GM18909 (cell line): Measurements from ENCODE around the gene ATG2A.

Experiments used
- ATAC-seq: cut with Tn5 transposase; IDR thresholded peaks from one replicate; pipeline ENCODE4 v1.9.1; 2021; ENCODE audit warnings: mild to moderate bottlenecking; ENCODE audit not compliant: unreplicated experiment, poor library complexity

Gene ATG2A

GRCh38 chr11:64874308-64875240 is 42.4 kb downstream of the ATG2A start:
- ATAC-seq = no peak

- no peak for ATAC-seq
Observed at GRCh38 chr11:64872790-64873488, 44.1 kb downstream of the ATG2A start.

DNA sequence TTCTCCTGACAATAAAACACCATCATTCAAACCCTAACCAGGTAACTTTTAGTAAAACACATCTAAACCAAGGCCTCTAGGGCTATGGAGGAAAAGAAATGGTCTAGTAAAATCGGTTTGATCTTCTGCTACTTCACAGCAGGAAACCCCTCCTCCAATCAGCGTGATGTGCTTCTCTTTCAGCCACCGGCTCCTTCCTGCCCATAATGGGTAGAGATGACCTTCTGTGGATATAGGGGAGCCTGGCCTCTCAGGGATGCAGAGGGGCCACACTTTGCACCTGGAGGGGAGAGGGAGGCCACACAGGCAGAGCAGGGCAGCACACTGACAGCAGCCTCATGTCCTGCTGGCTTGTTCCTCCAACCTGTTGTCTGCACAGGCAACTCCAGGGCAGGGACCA is 45.5 kb downstream of the ATG2A start:
- ATAC-seq = no peak

DNA sequence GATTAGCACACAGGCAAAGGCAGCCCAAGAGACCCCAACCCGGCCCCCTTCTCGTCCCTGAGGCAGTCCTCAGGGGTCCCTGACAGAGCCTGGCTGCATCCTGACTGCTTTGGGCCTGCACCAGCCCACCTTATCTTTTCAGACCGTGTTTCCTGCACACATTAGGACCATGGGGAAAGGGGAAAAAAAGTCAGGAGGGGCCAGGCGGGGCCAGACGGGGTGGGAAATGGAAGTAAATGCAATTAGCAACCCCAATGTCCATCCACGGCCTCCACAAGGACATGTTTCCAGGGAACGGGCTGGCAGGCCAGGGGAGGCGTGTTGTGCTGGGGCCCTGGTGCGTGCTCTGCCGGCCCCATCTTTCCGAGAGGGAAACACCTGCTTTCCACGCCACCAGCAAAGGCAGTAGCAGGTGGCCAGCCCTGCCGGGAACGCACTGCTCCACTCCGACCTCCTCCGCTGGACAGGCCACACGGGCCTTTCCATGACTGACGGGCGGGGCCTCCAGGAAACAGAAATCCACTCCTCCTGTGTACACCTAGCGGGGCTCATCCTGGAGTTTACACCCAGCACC is 46.0 kb downstream of the ATG2A start:
- no peak for ATAC-seq

GRCh38 chr11:64870176-64870892 is 46.7 kb downstream of the ATG2A start:
- ATAC-seq = no peak

DNA sequence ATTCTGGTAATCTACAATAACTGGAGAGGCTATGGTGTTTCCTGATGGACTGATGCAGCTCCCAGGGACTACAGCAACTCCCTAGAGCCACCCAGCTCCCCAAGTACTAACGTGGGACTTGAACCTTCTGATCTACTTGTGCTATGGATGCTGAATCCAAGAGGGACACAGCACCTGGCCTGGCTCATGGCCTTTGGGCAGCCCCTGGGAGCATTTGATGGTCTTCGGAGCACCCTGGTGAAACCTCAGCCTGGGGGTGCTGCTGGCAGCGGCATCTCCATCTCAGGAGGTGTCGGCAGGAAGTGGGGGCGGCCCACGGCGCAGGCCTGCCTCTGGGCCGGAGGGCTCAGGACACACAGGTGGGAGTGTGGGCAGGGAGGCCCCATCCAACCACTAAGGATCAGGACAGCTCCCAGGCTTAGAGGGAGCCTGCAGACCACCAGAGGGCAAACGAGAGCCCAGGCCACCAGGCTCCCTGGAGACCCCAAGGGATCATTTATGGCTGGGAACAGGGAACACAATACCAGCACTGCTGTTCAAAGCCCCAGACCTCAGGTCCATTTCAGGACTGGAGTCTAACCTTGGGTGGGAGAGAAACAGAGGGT is 47.3 kb downstream of the ATG2A start:
- no peak for ATAC-seq

DNA sequence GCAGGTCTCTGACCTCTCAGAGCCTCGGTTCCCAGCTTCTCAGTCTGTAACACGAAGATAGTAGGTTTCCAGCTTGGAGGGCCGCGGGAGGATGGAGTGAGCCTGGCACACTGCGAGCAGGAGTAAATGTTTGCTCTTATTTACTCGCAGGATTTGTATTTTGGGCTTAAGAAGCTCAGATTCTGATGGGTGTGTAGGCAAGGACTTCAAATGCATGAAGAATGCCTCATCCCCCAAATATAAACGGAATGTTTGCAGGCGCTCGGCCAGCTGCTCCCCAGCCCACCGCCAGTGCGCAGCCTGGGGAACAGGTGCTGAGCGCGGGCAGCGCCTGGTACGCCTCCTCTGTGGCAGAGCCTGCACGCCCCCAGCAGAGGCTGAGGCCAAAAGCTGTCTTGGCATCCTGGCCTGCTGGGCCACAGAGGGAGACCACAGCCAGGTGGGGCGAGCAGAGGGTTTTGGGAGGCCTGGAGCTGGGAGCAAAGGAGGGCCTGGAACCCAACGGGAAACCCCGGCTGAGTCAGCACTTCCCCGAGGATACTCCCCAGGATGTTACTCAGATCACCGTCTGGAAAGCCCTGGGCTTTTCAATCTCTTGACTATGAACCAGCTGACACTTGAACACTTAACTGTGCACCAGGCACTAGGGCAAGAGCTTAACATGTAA is 48.0 kb downstream of the ATG2A start:
- no peak for ATAC-seq

DNA sequence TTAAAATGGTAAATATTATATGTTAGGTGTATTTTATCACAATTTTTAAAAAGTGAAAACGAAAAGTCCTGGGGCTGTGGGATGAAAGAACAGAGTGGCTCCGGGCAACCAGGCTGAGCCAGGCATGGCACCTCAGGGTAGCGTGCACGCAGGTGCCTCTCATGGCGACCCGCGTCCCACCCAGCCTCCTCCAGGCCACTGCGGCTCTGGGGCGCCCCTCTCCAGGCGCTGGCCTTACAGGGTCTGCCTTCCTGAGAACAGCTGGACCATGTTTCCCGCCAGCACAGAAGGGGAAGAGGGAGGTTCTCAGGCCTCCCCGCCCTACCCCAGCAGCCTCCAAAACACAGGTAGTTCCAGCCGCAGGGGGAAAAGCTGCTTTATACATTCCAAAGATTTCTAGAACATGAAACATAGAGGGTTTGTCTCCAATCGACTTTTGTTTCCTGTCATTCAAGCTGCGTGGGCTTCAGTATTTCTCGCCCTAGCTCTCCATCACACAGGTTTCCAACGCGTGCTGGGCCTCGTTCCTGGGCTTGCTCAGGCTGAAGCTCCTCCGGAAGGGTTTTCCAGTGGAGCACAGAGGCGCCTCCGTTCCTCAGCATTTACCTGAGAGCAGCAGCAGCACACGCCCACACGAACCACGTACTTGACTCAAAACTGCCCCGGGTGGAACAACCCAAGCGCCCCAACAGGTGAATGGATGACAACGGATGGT is 49.1 kb downstream of the ATG2A start:
- no peak for ATAC-seq

DNA sequence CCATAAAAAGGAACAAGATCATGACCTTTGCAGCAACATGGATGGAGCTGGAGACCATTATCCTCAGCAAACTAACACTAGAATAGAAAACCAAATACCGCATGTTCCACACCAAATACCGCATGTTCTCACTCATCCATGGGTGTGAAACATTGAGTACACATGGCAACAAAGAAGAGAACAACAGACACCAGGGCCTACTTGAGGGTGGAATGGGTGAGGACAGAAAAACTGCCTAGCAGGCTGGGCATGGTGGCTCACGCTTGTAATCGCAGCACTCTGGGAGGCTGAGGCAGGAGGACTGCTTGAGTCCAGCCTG is 50.9 kb downstream of the ATG2A start:
- no peak for ATAC-seq

- peak; percentile 40 for ATAC-seq
Observed at GRCh38 chr11:64865286-64866172, 51.5 kb downstream of the ATG2A start.

DNA sequence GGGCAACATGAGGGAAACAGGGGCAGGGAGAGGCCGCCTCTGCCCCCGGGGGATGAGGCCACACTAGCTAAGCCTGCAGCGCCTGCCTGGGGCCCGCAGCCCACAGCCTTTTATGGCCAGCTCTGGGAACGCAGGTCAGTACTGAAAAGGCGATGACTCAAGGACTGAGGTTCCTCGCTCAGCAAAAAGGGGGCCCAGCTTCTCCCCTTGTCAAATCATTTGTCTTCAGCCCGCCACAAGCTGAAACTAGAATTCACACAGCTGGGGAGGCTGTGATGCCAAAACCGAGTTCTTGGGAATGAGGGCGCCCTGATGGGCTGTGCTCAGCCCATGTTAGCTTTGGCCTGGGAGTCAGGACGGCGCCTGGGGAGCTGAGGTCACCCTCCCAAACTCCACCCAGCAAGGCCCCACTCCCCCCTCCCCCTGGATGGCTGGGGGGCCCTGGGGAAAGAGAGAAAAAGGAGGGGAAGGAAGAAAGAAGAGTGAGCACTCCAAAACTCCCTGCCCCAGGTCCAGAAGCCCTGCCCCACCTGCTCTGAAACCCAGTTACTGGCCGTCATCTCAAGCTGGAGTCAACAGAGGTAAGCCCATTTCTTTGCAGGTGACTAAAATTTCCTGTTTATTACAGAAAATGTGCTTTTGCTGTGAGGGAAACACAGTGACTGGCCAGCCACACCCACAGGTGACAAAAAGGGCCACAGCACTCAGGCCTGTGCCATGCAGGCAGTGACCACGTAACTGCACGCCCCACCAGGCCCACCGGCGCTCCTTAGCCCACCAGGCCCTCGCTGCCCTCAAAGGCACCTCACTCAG is 52.3 kb downstream of the ATG2A start:
- ATAC-seq = peak; percentile 20

DNA sequence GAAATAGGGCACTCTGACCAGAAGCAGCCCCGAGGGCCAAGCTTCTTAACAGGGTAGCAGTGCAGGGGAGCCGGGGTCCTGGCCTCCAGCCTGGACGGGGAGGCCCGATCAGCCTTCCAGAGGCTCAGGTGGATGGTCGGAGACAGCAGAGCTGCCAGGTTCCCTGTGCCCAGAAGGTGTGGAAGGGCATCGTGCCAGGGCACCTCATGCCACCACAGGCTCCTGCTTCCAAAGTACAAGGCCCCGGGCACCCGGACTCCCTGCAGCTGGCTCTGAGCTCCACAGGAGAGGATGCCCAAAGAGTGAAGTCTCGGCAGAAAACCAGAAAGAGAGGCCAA is 52.9 kb downstream of the ATG2A start:
- no peak for ATAC-seq

- no peak for ATAC-seq
Observed at GRCh38 chr11:64863391-64864060, 53.5 kb downstream of the ATG2A start.

GRCh38 chr11:64862987-64863390 is 54.0 kb downstream of the ATG2A start:
- no peak for ATAC-seq

DNA sequence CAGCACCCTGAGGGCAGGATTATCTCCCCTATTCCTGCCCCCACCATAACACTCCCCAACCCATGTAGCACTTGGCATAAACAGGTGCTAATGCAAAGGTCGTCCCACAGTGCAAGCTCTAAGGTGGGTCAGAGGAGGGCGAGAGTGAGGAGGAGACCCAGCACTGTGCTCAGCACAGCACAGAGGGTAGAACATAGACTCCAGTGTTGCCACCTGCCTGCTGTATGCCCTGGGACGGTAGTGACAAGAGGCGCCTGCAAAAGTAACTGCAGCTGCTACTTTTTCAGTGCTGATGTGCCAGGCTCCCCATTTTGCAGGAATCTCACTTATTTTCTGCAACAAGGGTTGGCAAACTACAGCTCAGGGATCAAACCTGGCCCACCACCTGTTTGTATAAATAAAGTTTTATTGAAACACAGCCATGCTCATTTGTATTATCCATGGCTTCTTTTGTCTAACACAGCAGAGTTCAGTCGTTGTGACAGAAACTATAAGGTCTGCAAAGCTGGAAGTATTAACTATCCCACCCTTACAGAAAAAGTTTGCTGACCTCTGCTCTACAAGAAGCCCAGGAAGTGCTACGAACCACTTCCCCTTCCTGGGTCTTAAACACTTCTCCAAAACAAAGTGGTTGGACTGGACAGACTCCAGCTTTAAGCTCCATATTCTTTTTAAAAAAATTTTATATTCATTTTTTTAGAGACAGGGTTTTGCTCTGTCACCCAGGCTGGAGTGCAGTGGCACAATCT is 55.6 kb downstream of the ATG2A start:
- ATAC-seq = no peak
